Measurements from ENCODE around the gene STON1.

- TF ChIP-seq POLR2AphosphoS5 (IDR thresholded peaks at IDR 0.05; ENCODE audit: low read depth, low read length): no peak
- no peak for TF ChIP-seq POLR2A (IDR thresholded peaks at IDR 0.05; ENCODE audit: low read depth, low read length)
- TF ChIP-seq TAF1 (IDR thresholded peaks at IDR 0.05; ENCODE audit: low read depth, low read length): no peak
- TF ChIP-seq SPI1 (IDR thresholded peaks at IDR 0.05; ENCODE audit: low read depth, low read length): no peak
- no peak for TF ChIP-seq POU2F2 (IDR thresholded peaks at IDR 0.05; ENCODE audit: low read depth, low read length)
- TF ChIP-seq PAX5 (IDR thresholded peaks at IDR 0.05; ENCODE audit: insufficient read depth, low read length, severe bottlenecking): no peak
Observed at GRCh38 chr2:48601349-48601748, 71.4 kb downstream of the STON1 start.

Measured in GM12891 (cell line).